ENCODE measurements around the gene INSL6. TPM values are rescaled to one million over a fixed set of nuclear protein-coding genes. Genes with fewer than 3 reads are reported as not detected.
A peak's percentile ranks its signal among the peaks of the same experiment; 100 is the strongest.
"Not testable (repeated sequence)": the region's sequence is repeated elsewhere in the genome, so short reads cannot be mapped to it uniquely, and the experiment has no call there.

Gene INSL6
- total and polyA plus RNA-seq, 2 donors (not counting 1 experiment from before 2014, with no cell fraction given): not detected

- H3K27ac ChIP-seq (ENCODE audit: low read length in 2 of 2): no peak overlapping the region
- no peaks in the 10 kb centered on the region for H3K36me3 ChIP-seq (replicated peaks in 1 of 2; ENCODE audit: control extremely low read depth in 1 of 2, control insufficient read depth in 1 of 2, extremely low read depth in 1 of 2, insufficient read depth in 2 of 2, low read length in 1 of 2)
- Mint-ChIP-seq H3K4me3 (no peak overlapping the region), H3K9me3 (ENCODE audit: insufficient read depth) (no peaks in the 10 kb centered on the region), H3K27me3 (no peaks in the 10 kb centered on the region), H3K4me1 (peaks cover 2% of the 10 kb centered on the region), H3K27ac (no peak overlapping the region)
- H2AFZ ChIP-seq (ENCODE audit: insufficient read depth, low read depth, low read length, poor library complexity, severe bottlenecking): peak overlapping the region; percentile 13
- H4K20me1 ChIP-seq (ENCODE audit: control insufficient read depth, insufficient read depth, low read length, poor library complexity, severe bottlenecking): no peaks in the 10 kb centered on the region
- ChIA-PET POLR2A (interaction anchor here (1.0 kb wide), 1 partner anchor 252 kb away, joined by 3 read pairs; no protein-coding TSS in a partner anchor), CTCF (interaction anchor here (0.5 to 5.7 kb wide), 39 partner anchors 9 to 648 kb away, joined by 3 to 107 read pairs (median 5); partner anchors contain the start of genes CD274, ERMP1, PLGRKT and RIC1)
- peaks cover 0 to 1% (median 0%) of the 10 kb centered on the region in 3 donors for H3K9me3 ChIP-seq (ENCODE audit: control extremely low read depth in 1 of 3, control insufficient read depth in 2 of 3, insufficient read depth in 1 of 3, low read length in 2 of 3)
- H3K27me3 ChIP-seq (replicated peaks in 1 of 4; ENCODE audit: control extremely low read depth in 1 of 4, control insufficient read depth in 3 of 4, insufficient read depth in 4 of 4, low read length in 3 of 4): no peaks in the 10 kb centered on the region
- no peak overlapping the region for H3K4me3 ChIP-seq (ENCODE audit: control extremely low read depth in 1 of 5, extremely low read depth in 1 of 5, insufficient read depth in 1 of 5, low read depth in 2 of 5, low read length in 4 of 5)
- intact Hi-C loops (cut with micrococcal nuclease): loop anchor here (1.0 to 10.0 kb wide), 8 partner anchors 256 to 868 kb away; partner anchors contain the start of gene ERMP1
- TF ChIP-seq EZH2 (IDR thresholded peaks at IDR 0.05; ENCODE audit: borderline replicate concordance, insufficient read depth, low read depth, low read length, poor library complexity, severe bottlenecking): no peak
- peak; percentile 78 for TF ChIP-seq CTCF (IDR thresholded peaks at IDR 0.05)
- 46% methylated on average over 3 of the region's 8 CpGs for WGBS (ENCODE audit: insufficient coverage)
- H3K4me1 ChIP-seq (ENCODE audit: control insufficient read depth in 2 of 2, insufficient read depth in 2 of 2, low read length in 2 of 2): no peaks in the 10 kb centered on the region
- H3K4me2 ChIP-seq (replicated peaks; ENCODE audit: low read depth, low read length, poor library complexity, severe bottlenecking): no peak overlapping the region
- no peaks in the 10 kb centered on the region for H3K79me2 ChIP-seq (ENCODE audit: control insufficient read depth, insufficient read depth, low read length)
- H3K9ac ChIP-seq (ENCODE audit: low read length): no peak overlapping the region
- ATAC-seq (ENCODE audit: low read depth): peak; percentile 79
- DNase-seq: peak; percentile 74
These were observed 1.2 kb upstream of the INSL6 start for GRCh38 chr9:5186416-5187169.

GRCh38 chr9:5184776-5185175, 663 bp downstream of the INSL6 start:
- Histone ChIP-seq H3K4me2 (replicated peaks; ENCODE audit: low read depth, low read length, poor library complexity, severe bottlenecking) (no peak overlapping the region), H3K79me2 (ENCODE audit: control insufficient read depth, insufficient read depth, low read length) (no peaks in the 10 kb centered on the region), H3K9ac (ENCODE audit: low read length) (no peak overlapping the region), H3K36me3 (replicated peaks in 1 of 2; ENCODE audit: control extremely low read depth in 1 of 2, control insufficient read depth in 1 of 2, extremely low read depth in 1 of 2, insufficient read depth in 2 of 2, low read length in 1 of 2) (no peaks in the 10 kb centered on the region), H3K4me3 (ENCODE audit: control extremely low read depth in 1 of 5, extremely low read depth in 1 of 5, insufficient read depth in 1 of 5, low read depth in 2 of 5, low read length in 4 of 5) (no peak overlapping the region), H2AFZ (ENCODE audit: insufficient read depth, low read depth, low read length, poor library complexity, severe bottlenecking) (no peak overlapping the region), H3K4me1 (ENCODE audit: control insufficient read depth in 2 of 2, insufficient read depth in 2 of 2, low read length in 2 of 2) (no peaks in the 10 kb centered on the region), H3K27ac (ENCODE audit: low read length in 2 of 2) (no peak overlapping the region), H3K27me3 (replicated peaks in 1 of 4; ENCODE audit: control extremely low read depth in 1 of 4, control insufficient read depth in 3 of 4, insufficient read depth in 4 of 4, low read length in 3 of 4) (no peaks in the 10 kb centered on the region), H4K20me1 (ENCODE audit: control insufficient read depth, insufficient read depth, low read length, poor library complexity, severe bottlenecking) (no peaks in the 10 kb centered on the region), H3K9me3 (ENCODE audit: control extremely low read depth in 1 of 3, control insufficient read depth in 2 of 3, insufficient read depth in 1 of 3, low read length in 2 of 3) (peaks cover 1 to 3% (median 2%) of the 10 kb centered on the region in 3 donors)
- Mint-ChIP-seq H3K9me3 (ENCODE audit: insufficient read depth) (no peaks in the 10 kb centered on the region), H3K4me1 (peaks cover 2% of the 10 kb centered on the region), H3K4me3 (no peak overlapping the region), H3K27me3 (no peaks in the 10 kb centered on the region), H3K27ac (no peak overlapping the region)
- DNase-seq: no peak
- ChIA-PET POLR2A (no interaction called here), CTCF (interaction anchor here (5.3 to 5.7 kb wide), 3 partner anchors 256 to 415 kb away, joined by 69 to 107 read pairs (median 88); partner anchors contain the start of gene PLGRKT)
- no peak for ATAC-seq (ENCODE audit: low read depth)
- TF ChIP-seq EZH2 (IDR thresholded peaks at IDR 0.05; ENCODE audit: borderline replicate concordance, insufficient read depth, low read depth, low read length, poor library complexity, severe bottlenecking) (no peak), CTCF (IDR thresholded peaks at IDR 0.05) (no peak)
- intact Hi-C loops (cut with micrococcal nuclease): loop anchor here (5.0 to 10.0 kb wide), 4 partner anchors 422 to 870 kb away; partner anchors contain the start of gene ERMP1
- WGBS (ENCODE audit: insufficient coverage): no CpG with 5 or more reads among the region's 2 CpGs

DNA sequence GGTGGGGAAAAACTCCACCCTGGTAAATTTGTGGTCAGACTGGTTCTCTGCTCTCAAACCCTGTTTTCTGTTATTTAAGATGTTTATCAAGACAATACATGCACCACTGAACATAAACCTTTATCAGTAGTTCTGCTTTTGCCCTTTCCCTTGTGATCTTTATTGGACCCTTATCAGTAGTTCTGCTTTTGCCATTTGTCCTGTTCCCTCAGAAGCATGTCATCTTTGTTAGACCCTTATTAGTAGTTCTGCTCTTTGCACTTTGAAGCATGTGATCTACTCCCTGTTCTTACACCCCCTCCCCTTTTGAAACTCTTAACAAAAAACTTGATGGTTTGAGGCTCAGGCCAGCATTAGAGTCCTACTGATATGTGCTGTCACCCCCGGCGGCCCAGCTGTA, 4.8 kb downstream of the INSL6 start:
- H3K4me1 Mint-ChIP-seq; DNase-seq; H3K9me3 ChIP-seq (ENCODE audit: control extremely low read depth in 1 of 3, control insufficient read depth in 2 of 3, insufficient read depth in 1 of 3, low read length in 2 of 3); H3K9ac ChIP-seq (ENCODE audit: low read length); H3K9me3 Mint-ChIP-seq (ENCODE audit: insufficient read depth); POLR2A ChIA-PET; H3K27ac Mint-ChIP-seq; H3K27me3 Mint-ChIP-seq; H3K4me1 ChIP-seq (ENCODE audit: control insufficient read depth in 2 of 2, insufficient read depth in 2 of 2, low read length in 2 of 2); H3K4me2 ChIP-seq (replicated peaks; ENCODE audit: low read depth, low read length, poor library complexity, severe bottlenecking); ATAC-seq (ENCODE audit: low read depth); H3K4me3 ChIP-seq (ENCODE audit: control extremely low read depth in 1 of 5, extremely low read depth in 1 of 5, insufficient read depth in 1 of 5, low read depth in 2 of 5, low read length in 4 of 5); H3K4me3 Mint-ChIP-seq; H3K27ac ChIP-seq (ENCODE audit: low read length in 2 of 2); H2AFZ ChIP-seq (ENCODE audit: insufficient read depth, low read depth, low read length, poor library complexity, severe bottlenecking); H3K27me3 ChIP-seq (replicated peaks in 1 of 4; ENCODE audit: control extremely low read depth in 1 of 4, control insufficient read depth in 3 of 4, insufficient read depth in 4 of 4, low read length in 3 of 4); H4K20me1 ChIP-seq (ENCODE audit: control insufficient read depth, insufficient read depth, low read length, poor library complexity, severe bottlenecking); H3K36me3 ChIP-seq (replicated peaks in 1 of 2; ENCODE audit: control extremely low read depth in 1 of 2, control insufficient read depth in 1 of 2, extremely low read depth in 1 of 2, insufficient read depth in 2 of 2, low read length in 1 of 2); H3K79me2 ChIP-seq (ENCODE audit: control insufficient read depth, insufficient read depth, low read length); CTCF ChIA-PET: not testable (repeated sequence)
- intact Hi-C loops (cut with micrococcal nuclease): loop anchor here (10.0 kb wide), 2 partner anchors 584 to 874 kb away; no protein-coding TSS in a partner anchor
- no CpG with 5 or more reads among the region's 2 CpGs for WGBS (ENCODE audit: insufficient coverage)

All from B cell (primary cell).